Right lobe of liver (tissue), 6 donors: ENCODE measurements around the gene ISLR. TPM values are rescaled to one million over a fixed set of nuclear protein-coding genes. Genes with fewer than 3 reads are reported as not detected.

Experiments
- ATAC-seq, 4 donors: fragments of 200-7000 bp; cut with Tn5 transposase; one replicate each; pipeline ENCODE4 v1.9.1; 2020; ENCODE audit warnings: mild to moderate bottlenecking in 4 of 4, moderate library complexity in 4 of 4
- DNase-seq, 3 donors: peaks; one replicate each; pipeline ENCODE4 v3.0.0-alpha.2; 2020
- H3K27ac ChIP-seq, 3 donors: fragments of 200-600 bp; one replicate each; pipeline ENCODE4 v1.8.0; 2022
- H3K27me3 ChIP-seq, 2 donors: fragments of 200-600 bp; one replicate each; pipeline ENCODE4 v1.8.0; 2022
- H3K36me3 ChIP-seq, 4 donors: fragments of 200-600 bp; sonication (generic) in 1 of 4; one replicate each; pipeline versions ENCODE4 v1.5.1 to v1.8.0; 2017 to 2022; ENCODE audit warnings: control low read depth in 1 of 4
- H3K4me1 ChIP-seq, 4 donors: fragments of 200-600 bp; sonication (generic) in 1 of 4; one replicate each; pipeline versions ENCODE4 v1.5.1 to v1.8.0; 2017 to 2022; ENCODE audit warnings: control low read depth in 1 of 4
- H3K4me3 ChIP-seq, 3 donors: fragments of 200-600 bp; one replicate each; pipeline ENCODE4 v1.8.0; 2022
- H3K9me3 ChIP-seq, 4 donors: fragments of 200-600 bp; sonication (generic) in 1 of 4; one replicate each; pipeline versions ENCODE4 v1.5.1 to v1.8.0; 2017 to 2022; ENCODE audit warnings: control low read depth in 1 of 4
- CTCF ChIP-seq, 4 donors: fragments of 200-600 bp in 3 of 4; fragments of 450-650 bp in 1 of 4; IDR thresholded peaks; one replicate each; pipeline versions ENCODE4 v1.5.1 to v1.8.0; 2016 to 2022; ENCODE audit warnings: antibody characterized with exemption in 4 of 4, mild to moderate bottlenecking in 2 of 4
- POLR2A ChIP-seq: fragments of 450-650 bp; IDR thresholded peaks from one replicate; pipeline ENCODE4 v1.6.1; 2017; ENCODE audit warnings: antibody characterized with exemption, mild to moderate bottlenecking
- WGBS: methylation state at CpG from one replicate; pipeline ENCODE4 v1.1.6; 2018; ENCODE audit warnings: low coverage, low lambda C conversion rate; ENCODE audit not compliant: insufficient coverage; ENCODE audit errors: missing lambda C conversion rate; 5-methylcytosine and 5-hydroxymethylcytosine counted together
- intact Hi-C, 2 donors: fragments of 100-400 bp; cut with DNase I; formaldehyde crosslinking; loops; one replicate each; pipeline versions ENCODE4 v1.11.2 to v1.14.1; 2022
- total RNA-seq, 6 experiments: library from RNA; depleted of rRNA in 2 of 6; stranded (reverse); fragments of >200 nt in 2 of 6; fragmentation: NEBNext Ultra II Directional in 3 of 6; extraction: Animal tissue kit (Norgen Biotek cat#: 25700) in 3 of 6; gene quantifications; one replicate each; pipeline versions ENCODE4 v1.1.0 to v1.2.4, GENCODE V29; 2016 to 2023
- donor health status: DM: no; HTN: yes; CAD: no.
- donor health status: DM: no; HTN: no; CAD: no.
- donor health status: DM: no; HTN: no; CAD: no.
- donor health status: DM: no; HTN: yes; CAD: no.
- donor health status: DM: no; HTN: yes; CAD: no.

ISLR gene
- total RNA-seq, 6 experiments from 2014 or later, result 1.5 to 9.9 (median 2.6) TPM

DNA sequence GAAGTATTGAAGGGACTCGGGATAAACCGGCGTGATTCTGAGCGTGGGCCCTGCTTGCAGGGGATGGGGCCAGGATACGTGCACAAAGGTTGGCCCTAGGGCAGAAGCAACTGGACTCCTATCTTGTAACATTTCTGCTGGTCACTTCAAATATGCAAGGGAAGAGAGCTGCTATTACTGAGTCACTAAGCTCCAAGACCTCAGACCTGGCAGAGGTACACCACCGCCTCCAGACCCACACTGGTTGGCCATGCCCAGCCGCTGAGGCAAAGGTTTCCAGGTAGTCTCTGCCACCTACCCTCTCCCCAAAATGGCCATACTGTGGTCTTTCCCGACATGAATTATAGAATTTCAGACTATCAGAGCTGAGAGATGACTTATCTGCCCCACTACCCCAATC, 42.4 kb downstream of the ISLR start:
- Histone ChIP-seq H3K36me3 (no peaks in the 10 kb centered on the region), H3K27me3 (no peaks in the 10 kb centered on the region), H3K4me1 (no peaks in the 10 kb centered on the region), H3K4me3 (no peak overlapping the region), H3K27ac (no peak overlapping the region), H3K9me3 (no peaks in the 10 kb centered on the region)
- TF ChIP-seq CTCF (IDR thresholded peaks at IDR 0.05) (no peak), POLR2A (no peak)
- ATAC-seq, result no peak
- WGBS, result 52% methylated on average over 6 of the region's 8 CpGs
- DNase-seq, result no peak
- intact Hi-C loops, result no loop called here

DNA sequence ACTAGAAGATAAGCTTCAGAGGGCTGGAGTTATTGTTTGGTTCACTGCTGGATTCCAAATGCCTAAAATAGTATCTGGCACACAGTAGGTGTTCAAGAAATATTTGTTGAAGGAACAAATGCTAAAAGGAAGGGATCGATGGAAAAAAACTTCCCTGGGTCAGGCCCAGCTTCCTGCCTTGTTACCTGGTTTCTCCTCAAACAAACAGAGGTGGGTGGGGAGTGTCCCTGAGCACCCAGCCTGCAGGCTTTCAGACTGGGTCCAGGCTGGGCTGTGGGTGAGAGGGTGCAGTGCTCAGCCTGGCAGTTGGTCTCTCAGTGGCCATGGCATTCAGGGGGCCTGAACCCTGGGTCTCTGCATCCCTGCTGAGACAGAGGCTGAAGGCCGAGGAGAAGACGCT, 43.4 kb downstream of the ISLR start:
- WGBS, result 25% methylated on average over 1 of the region's 3 CpGs
- H3K9me3 ChIP-seq, result no peaks in the 10 kb centered on the region
- intact Hi-C loops, result no loop called here
- H3K27me3 ChIP-seq, result no peaks in the 10 kb centered on the region
- ATAC-seq, result no peak
- TF ChIP-seq CTCF (IDR thresholded peaks at IDR 0.05) (no peak), POLR2A (no peak)
- no peaks in the 10 kb centered on the region for H3K36me3 ChIP-seq
- no peak overlapping the region for H3K4me3 ChIP-seq
- H3K27ac ChIP-seq, result no peak overlapping the region
- no peak for DNase-seq
- no peaks in the 10 kb centered on the region for H3K4me1 ChIP-seq

- H3K4me3 ChIP-seq, result no peak overlapping the region
- peak in 1 of 4 donors; percentile 13 for ATAC-seq
- 67% methylated on average over 1 of the region's 16 CpGs for WGBS
Observed at GRCh38 chr15:74217907-74218885, 44.7 kb downstream of the ISLR start.

GRCh38 chr15:74220475-74221248, 47.2 kb downstream of the ISLR start:
- Histone ChIP-seq H3K36me3 (no peaks in the 10 kb centered on the region), H3K27me3 (no peaks in the 10 kb centered on the region), H3K4me3 (no peak overlapping the region), H3K4me1 (no peaks in the 10 kb centered on the region), H3K27ac (no peak overlapping the region), H3K9me3 (no peaks in the 10 kb centered on the region)
- intact Hi-C loops, result loop anchor here in 1 of 2 donors (10.0 kb wide), 1 partner anchor 64 kb away; no protein-coding TSS in a partner anchor
- TF ChIP-seq POLR2A (no peak), CTCF (IDR thresholded peaks at IDR 0.05) (no peak)
- WGBS, result 39% methylated on average over 8 of the region's 11 CpGs
- ATAC-seq (no peak), DNase-seq (no peak)

More at GRCh38 chr15:74217907-74218885, 44.7 kb downstream of the ISLR start:
- H3K9me3 ChIP-seq, result no peaks in the 10 kb centered on the region
- no peaks in the 10 kb centered on the region for H3K4me1 ChIP-seq
- no peaks in the 10 kb centered on the region for H3K27me3 ChIP-seq
- no peak overlapping the region for H3K27ac ChIP-seq
- DNase-seq, result no peak
- no peak for TF ChIP-seq CTCF (IDR thresholded peaks at IDR 0.05)
- no peak for TF ChIP-seq POLR2A
- intact Hi-C loops, result no loop called here
- no peaks in the 10 kb centered on the region for H3K36me3 ChIP-seq
